ENCODE data around the gene MED1.
A peak's percentile ranks its signal among the peaks of the same experiment; 100 is the strongest.
"Not testable (repeated sequence)": the region's sequence is repeated elsewhere in the genome, so short reads cannot be mapped to it uniquely, and the experiment has no call there.

The MED1 gene, protein sequence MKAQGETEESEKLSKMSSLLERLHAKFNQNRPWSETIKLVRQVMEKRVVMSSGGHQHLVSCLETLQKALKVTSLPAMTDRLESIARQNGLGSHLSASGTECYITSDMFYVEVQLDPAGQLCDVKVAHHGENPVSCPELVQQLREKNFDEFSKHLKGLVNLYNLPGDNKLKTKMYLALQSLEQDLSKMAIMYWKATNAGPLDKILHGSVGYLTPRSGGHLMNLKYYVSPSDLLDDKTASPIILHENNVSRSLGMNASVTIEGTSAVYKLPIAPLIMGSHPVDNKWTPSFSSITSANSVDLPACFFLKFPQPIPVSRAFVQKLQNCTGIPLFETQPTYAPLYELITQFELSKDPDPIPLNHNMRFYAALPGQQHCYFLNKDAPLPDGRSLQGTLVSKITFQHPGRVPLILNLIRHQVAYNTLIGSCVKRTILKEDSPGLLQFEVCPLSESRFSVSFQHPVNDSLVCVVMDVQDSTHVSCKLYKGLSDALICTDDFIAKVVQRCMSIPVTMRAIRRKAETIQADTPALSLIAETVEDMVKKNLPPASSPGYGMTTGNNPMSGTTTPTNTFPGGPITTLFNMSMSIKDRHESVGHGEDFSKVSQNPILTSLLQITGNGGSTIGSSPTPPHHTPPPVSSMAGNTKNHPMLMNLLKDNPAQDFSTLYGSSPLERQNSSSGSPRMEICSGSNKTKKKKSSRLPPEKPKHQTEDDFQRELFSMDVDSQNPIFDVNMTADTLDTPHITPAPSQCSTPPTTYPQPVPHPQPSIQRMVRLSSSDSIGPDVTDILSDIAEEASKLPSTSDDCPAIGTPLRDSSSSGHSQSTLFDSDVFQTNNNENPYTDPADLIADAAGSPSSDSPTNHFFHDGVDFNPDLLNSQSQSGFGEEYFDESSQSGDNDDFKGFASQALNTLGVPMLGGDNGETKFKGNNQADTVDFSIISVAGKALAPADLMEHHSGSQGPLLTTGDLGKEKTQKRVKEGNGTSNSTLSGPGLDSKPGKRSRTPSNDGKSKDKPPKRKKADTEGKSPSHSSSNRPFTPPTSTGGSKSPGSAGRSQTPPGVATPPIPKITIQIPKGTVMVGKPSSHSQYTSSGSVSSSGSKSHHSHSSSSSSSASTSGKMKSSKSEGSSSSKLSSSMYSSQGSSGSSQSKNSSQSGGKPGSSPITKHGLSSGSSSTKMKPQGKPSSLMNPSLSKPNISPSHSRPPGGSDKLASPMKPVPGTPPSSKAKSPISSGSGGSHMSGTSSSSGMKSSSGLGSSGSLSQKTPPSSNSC (N-terminal part only)
- 62.4 to 103 (median 92.0) reads per million in 4 donors for total RNA-seq

DNA sequence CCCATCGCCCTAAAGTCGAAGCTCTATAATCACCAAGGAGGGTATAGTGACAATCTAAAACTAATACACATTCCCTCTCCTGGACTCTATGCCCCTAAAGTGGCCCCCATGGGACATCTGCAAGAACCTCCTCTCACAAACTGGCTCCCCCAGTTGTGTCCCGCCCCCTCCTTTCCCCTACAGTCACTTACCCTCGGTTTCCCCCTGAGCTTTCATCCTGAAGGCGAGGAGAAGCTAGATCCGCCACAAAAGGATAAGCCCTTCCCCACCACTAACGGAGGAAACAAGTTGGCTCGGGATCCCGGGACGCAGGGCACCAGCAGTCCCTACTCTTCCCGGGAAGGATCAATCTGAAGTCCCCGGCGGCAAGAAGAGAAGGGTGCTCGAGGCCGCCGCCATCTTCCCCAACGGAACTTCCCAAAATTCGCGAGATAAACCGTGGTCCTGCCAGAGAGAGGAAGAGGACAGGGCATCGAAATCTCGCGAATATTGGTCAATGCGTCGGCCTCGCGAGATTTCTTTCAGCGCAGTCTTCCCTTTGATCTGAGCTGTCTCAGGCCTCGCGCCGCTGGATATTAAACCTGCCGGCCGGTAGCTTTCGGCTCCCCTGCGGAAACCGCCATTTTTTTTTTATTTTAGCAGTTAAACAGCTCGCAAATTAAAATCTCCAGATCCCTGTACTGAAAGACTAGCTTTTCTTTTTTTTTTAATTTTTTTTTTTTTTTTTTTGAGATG lies at the start of gene MED1:
MED1 (minus strand) TSS at position 417 of the 735 bp plus-strand sequence; CDS start at position 216, 201 bp downstream.
- DNase-seq, result peak; percentile 82 to 98 (median 91)

DNA sequence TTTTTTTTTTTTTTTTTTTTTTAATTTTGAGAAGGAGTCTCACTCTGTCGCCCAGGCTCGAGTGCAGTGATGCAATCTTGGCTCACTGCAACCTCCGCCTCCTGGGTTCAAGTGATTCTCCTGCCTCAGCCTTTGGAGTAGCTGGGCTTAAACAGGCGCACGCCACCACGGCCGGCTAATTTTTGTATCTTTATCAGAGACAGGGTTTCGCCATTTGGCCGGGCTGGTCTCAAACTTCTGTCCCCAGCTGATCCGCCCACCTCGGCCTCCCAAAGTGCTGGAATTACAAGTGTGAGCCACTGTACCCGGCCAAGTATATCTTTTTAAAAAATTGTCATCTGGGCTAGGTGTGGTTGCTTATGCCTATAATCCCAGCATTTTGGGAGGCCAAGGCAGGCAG lies 45.9 kb upstream of the MED1 start:
- not testable (repeated sequence) for DNase-seq

DNA sequence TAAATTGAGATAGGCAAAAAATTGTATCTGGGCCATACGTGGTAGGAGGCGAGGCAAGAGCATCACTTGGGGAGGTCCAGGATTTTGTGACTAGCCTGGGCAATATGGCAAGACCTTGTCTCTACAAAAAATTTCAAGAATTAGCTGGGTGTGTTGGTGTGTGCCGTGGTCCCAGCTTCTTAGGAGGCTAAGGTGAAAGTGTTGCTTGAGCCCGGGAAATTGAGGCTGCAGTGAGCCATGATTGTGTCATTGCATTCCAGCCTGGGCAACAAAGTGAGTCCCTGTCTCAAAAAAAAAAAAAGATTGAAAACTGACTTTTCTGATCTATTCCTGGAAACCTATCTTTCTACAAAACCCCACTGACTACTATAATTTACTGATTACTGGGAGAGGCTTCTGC lies 36.9 kb upstream of the MED1 start:
- no peak for DNase-seq

DNA sequence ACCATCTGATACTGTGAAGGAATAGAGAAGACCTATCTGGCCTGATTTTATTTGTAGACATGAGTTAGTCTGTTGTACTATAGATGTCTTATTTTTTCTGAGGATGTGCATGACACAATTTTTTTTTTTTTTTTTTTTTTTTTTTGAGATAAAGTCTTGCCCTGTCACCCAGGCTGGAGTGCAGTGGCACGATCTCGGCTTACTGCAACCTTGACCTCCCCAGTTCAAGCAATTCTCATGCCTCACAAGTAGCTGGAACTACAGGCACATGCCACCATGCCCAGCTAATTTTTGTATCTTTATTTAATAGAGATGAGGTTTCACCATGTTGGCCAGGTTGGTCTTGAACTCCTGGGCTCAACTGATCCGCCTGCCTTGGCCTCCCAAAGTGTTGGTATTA lies 36.4 kb upstream of the MED1 start:
- DNase-seq, result not testable (repeated sequence)

DNA sequence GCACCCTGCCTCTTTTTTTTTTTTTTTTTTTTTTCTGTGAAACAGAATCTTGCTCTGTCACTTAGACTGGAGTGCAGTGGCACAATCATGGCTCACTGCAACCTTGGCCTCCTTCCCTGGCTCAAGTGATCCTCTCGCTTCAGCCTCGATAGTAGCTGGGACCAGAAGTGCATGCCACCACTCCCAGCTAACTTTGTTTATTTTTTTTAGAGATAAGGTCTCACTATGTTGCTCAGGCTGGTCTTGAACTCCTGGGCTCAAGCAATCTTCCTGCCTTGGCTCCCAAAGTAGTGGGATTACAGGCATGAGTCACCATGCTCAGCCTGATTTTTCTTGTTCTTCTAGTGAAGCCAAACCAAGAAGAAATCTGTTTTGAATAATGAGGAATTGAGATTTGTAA lies 35.2 kb upstream of the MED1 start:
- DNase-seq, result no peak

DNA sequence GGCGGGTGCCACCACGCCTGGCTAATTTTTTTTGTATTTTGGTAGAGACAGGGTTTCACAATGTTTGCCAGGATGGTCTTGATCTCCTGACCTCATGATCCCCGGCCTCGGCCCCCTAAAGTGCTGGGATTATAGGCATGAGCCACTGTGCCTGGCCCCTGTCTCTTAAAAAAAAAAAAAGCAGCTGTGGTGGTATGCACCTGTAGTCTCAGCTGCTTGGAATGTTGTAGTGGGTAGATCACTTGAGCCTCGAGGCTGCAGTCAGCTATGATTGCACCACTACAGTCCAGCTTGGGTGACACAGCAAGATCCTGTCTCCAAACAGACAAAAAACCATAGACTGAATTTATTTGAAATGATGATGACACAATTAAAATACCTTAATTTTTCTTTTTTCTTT lies 34.5 kb upstream of the MED1 start:
- DNase-seq, result no peak

DNA sequence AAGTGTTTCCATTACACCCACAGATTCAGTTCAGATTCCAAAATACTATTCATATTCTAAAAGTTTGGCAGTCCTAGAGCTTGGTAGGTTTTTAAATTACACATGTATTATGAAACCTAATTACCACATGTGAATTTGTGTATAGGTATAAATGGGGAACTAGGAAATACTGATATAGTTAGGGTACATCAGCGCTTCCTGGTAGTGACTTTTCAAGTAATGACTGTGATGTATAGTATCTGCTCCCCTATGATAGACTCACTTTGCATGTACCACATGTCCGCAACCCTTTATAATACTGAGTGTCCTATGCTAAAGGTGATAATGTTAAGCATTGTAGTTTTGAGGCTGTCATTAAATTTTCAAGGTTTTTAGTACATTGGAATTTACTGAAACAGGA lies 33.1 kb upstream of the MED1 start:
- no peak for DNase-seq

DNA sequence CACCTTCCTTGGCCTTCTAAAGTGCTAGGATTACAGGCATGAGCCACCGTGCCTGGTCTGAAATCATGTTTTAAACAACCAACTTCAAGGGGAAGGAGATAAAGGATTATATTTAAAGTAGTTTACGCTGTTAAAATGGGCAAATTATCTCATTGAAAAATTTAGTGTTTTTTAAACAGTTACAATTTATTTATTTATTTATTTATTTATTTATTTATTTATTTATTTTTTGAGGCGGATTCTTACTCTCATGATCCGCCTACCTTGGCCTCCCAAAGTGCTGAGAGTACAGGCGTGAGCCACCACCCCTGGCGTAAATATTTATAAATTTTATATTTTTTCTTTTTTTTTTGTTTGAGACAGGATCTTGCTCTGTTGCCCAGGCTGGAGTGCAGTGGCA lies 32.4 kb upstream of the MED1 start:
- DNase-seq, result no peak

DNA sequence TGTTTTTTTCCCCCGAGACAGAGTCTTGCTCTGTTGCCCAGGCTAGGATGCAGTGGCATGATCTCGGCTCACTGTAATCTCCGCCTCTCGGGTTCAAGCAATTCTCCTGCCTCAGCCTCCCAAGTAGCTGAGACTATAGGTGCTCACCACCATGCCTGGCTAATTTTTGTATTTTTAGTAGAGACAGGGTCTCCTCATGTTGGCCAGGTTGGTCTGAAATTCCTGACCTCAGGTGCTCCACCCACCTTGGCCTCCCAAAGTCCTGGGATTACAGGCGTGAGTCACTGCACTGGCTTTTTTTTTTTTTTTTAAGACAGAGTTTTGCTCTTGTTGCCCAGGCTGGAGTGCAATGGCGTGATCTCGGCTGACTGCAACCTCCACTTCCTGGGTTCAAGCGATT lies 28.6 kb upstream of the MED1 start:
- DNase-seq, result not testable (repeated sequence)

DNA sequence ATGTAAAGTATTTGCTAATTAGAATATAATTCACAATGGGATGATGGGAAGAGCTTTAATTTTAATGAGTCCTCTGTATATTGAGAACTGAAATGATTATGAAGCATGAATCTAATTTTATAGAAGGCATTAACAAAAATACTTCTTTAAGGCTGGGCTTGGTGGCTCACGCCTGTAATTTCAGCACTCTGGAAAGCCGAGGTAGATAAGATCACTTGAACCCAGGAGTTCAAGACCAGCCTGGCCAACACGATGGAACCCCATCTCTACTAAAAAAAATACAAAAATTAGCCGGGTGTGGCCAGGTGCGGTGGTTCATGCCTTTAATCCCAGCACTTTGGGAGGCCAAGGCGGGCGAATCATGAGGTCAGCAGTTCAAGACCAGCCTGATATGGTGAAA lies 22.2 kb upstream of the MED1 start:
- DNase-seq, result no peak

DNA sequence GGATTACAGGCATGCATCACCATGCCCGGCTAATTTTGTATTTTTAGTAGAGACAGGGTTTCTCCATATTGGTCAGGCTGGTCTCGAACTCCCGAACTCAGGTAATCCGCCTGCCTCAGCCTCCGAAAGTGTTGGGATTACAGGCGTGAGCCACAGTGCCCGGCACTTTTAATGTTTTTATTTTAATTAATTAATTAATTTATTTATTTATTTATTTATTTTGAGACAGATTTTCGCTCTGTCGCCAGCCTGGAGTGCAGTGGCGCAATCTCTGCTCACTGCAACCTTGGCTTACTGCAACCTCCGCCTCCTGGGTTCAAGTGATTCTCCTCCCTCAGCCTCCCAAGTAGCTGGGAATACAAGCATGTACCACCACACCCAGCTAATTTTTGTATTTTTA lies 17.5 kb upstream of the MED1 start:
- not testable (repeated sequence) for DNase-seq

DNA sequence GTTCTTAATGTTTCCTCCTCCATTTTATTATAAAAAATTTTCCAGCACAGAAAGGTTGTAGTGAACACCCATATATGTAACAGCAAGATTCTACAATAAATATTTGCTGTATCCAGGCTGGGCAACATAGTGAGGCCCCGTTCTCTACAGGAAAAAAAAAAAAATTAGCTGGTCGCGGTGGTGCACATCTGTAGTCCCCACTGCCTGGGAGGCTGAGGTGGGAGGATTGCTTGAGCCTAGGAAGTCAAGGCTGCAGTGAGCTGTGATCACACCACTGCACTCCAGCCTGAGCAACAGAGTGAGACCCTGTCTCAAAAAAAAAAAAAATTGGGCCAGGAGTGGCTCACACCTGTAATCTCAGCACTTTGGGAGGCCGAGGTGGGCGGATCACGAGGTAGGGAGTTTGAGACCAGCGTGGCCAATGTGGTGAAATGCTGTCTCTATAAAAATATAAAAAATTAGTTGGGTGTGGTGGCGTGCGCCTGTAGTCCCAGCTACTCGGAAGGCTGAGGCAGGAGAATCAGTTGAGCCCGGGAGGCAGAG lies 13.6 kb upstream of the MED1 start:
- not testable (repeated sequence) for DNase-seq

DNA sequence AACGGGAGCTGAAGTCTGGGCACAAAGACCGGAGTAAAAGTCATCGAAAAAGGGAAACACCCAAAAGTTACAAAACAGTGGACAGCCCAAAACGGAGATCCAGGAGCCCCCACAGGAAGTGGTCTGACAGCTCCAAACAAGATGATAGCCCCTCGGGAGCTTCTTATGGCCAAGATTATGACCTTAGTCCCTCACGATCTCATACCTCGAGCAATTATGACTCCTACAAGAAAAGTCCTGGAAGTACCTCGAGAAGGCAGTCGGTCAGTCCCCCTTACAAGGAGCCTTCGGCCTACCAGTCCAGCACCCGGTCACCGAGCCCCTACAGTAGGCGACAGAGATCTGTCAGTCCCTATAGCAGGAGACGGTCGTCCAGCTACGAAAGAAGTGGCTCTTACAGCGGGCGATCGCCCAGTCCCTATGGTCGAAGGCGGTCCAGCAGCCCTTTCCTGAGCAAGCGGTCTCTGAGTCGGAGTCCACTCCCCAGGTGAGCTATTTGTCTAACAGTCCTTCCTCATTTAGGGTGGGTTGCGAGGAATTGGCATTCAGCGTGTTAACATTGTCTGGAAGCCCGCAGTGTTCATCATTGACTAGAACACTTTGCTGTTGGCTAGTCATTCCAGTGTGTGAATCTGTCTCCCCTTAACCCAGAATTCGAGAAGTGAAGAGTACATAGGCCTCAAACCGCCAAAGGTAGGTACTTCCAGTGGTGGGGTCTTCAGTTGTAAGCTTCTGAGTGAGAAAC lies 11.7 kb upstream of the MED1 start:
- DNase-seq, result peak in 1 of 5 donors; percentile 5

DNA sequence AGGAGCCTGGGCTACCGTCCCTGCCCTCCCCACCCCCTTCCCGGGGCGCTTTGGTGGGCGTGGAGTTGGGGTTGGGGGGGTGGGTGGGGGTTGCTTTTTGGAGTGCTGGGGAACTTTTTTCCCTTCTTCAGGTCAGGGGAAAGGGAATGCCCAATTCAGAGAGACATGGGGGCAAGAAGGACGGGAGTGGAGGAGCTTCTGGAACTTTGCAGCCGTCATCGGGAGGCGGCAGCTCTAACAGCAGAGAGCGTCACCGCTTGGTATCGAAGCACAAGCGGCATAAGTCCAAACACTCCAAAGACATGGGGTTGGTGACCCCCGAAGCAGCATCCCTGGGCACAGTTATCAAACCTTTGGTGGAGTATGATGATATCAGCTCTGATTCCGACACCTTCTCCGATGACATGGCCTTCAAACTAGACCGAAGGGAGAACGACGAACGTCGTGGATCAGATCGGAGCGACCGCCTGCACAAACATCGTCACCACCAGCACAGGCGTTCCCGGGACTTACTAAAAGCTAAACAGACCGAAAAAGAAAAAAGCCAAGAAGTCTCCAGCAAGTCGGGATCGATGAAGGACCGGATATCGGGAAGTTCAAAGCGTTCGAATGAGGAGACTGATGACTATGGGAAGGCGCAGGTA lies 11.0 kb upstream of the MED1 start:
- DNase-seq, result peak in 2 of 5 donors; percentile 15 to 31

DNA sequence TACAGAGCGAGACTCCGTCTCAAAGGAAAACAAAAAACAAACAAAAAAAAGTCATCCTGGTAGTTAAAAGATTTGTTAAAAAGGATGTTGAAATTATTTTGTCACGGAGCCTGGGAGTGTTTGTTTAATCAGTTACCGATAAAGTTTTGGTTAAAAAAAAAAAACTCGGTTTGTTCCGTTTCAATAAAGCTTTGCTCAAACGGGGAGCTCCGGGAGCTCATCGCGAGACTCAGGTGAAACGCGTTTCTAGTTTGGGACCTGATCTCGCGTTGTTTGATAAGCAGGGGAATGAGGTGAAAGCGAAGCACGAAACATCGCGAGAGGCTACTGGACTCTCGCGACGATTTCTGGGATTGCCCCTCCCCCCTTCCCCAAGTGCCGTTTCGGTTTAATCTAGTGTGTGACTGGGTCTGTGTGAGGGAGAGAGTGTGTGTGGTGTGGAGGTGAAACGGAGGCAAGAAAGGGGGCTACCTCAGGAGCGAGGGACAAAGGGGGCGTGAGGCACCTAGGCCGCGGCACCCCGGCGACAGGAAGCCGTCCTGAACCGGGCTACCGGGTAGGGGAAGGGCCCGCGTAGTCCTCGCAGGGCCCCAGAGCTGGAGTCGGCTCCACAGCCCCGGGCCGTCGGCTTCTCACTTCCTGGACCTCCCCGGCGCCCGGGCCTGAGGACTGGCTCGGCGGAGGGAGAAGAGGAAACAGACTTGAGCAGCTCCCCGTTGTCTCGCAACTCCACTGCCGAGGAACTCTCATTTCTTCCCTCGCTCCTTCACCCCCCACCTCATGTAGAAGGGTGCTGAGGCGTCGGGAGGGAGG lies 10.3 kb upstream of the MED1 start, which contains the start of gene CDK12:
CDK12 (plus strand) TSS at position 374 of the 813 bp plus-strand sequence. CDS start 586 bp downstream, outside the sequence.
- DNase-seq, result peak; percentile 87 to 99 (median 93)

DNA sequence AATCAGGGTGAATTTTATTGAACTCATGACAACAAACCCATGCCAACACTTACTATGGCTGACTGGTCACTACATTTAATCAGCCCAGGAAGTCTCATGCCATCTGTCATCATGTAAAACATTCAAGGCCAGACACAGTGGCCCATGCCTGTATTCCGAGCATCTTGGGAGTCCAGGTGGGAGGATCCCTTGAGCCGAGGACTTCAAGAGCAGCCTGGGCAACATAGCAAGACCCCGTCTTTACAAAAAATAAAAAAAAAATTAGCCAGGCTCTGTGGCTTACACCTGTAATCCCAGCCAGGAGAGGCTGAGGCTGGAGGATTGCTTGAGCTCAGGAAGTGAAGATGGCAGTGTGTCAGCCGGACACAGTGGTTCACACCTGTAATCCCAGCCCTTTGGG lies 4.9 kb upstream of the MED1 start:
- no peak for DNase-seq

DNA sequence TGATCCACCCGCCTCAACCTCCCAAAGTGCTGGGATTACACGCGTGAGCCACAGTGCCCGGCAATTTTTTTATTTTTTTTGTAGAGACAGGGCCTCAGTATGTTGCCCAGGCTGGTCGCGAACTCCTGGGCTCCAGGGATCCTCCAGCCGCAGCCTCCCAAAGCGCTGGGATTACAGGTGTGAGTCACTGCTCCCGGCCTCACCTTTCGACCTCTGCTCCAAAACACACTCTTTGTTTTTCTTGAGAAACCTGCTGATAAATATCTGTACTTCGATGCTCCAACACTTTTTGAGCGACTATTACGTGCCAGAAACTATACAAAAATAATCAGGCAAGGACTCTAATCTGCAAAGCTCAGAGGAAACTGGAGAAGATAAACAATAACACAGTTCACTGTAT lies 1.0 kb downstream of the MED1 start:
- DNase-seq, result no peak

DNA sequence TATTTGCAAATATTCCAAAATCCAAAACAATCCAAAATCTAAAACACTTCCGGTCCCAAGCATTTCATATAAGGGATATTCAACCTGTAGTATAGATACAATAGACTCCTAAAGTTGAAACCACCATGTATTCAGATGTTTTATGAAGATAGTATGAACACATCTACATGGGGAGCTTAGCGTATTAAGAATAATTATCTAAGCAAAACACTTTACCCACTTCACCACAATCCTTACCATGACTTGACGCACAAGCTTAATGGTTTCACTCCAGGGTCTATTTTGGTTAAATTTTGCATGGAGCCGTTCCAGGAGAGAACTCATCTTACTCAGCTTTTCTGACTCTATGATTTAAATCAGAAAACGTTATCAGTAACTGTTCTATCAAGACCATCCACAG lies 3.5 kb downstream of the MED1 start:
- DNase-seq, result no peak

DNA sequence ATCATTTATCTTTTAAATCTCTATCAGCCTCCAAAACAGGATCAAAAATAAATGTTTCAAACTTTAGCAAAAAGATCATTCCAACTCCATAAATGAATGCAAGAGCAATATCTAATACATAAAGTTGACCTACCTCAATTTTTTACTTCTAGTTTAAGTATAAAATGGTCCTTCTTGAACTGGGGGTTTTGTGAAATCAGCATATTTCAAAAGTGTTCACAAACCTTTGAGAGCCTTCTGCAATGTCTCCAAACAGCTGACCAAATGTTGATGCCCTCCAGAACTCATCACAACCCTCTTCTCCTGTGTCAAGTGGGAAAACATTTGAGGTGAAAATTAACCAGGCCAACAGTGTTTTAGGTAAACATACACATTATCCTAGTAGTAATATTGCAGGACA lies 7.7 kb downstream of the MED1 start:
- no peak for DNase-seq

DNA sequence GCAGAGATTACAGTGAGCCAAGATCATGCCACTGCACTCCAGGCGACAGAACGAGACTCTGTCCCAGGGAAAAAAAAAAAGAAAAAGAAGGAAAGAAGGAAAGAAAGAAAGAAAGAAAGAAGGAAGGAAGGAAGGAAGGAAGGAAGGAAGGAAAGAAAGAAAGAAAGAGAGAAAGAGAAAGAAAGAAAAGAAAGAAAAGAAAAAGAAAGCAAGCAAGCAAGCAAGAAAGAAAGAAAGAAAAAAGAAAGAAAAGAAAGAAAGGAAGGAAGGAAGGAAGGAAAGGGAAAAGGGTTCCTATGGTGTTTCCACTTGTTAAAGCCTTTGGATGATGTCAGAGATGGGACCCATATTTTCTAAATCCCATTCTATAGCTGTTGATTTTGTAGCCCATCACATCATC lies 11.2 kb downstream of the MED1 start:
- not testable (repeated sequence) for DNase-seq
